Left hindlimb (tissue), 1 donor: ENCODE results near the gene CR2.
"Not testable (repeated sequence)": the region's sequence is repeated elsewhere in the genome, so short reads cannot be mapped to it uniquely, and the experiment has no call there.

Source experiments
- DNase-seq: peaks from one replicate; pipeline ENCODE4 v3.0.0-alpha.2; 2018

CR2 gene

GRCh38 chr1:207453710-207454045, 450 bp upstream of the CR2 start:
- no peak for DNase-seq

- no peak for DNase-seq
These were observed 1.1 kb downstream of the CR2 start for GRCh38 chr1:207455183-207455754.

- DNase-seq = no peak
These were observed 4.3 kb downstream of the CR2 start for GRCh38 chr1:207458414-207458813.

DNA sequence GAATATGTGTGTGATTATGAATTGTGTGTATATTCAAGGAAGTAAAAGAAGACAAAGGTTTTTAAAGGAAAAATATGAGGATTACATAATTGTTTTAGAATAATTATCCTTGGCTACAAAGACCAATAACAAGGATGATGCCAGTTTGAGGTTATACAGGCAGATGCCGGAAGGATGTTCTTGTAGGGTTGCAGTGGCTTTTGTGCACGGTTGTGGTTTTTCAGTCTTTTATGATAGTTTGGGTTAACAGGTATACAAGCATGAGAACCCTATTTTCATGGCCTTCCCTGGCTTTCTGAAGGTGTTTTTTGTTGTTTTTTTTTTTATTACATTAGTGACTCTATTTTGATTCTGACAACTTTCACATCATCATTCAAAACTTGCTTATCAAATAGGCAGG, 4.9 kb downstream of the CR2 start:
- DNase-seq = no peak

GRCh38 chr1:207461649-207462048, 7.5 kb downstream of the CR2 start:
- no peak for DNase-seq

DNA sequence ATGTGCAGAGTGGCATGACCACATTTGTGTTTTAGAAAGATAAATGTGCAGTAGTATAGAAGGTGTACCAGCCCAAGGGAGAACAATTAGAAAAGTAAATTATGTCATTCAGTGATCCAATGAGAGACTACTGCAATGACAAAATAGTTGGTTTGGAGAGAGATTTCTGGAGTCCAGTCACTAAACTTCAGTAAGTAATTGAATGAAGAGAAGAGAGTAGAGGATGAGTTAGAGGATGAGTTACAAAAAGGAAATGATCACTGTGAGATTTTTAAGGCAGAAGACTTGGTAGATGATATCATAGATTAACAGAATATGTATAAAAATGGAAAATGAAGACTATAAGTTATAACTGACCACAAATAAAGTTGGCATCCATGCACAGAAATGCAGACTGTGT, 8.4 kb downstream of the CR2 start:
- DNase-seq = no peak

DNA sequence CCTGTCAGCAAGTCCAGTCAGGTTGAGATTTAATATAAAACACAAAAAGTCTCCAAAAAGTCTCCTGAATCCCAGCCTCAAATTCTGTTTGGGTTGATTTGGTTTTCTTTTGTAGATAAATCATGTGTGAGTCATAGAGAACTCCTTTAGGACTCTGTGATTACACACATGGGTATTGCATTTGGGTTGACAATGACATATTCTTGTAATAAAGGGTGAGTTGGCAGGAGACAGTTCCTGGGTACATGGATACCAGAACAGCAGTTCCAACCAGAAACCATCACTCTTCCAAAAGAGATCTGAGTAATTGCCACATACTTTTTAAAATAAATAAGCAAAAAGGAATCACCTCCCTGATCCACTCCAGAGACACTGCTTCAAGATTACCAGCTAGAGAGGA, 8.9 kb downstream of the CR2 start:
- no peak for DNase-seq

DNA sequence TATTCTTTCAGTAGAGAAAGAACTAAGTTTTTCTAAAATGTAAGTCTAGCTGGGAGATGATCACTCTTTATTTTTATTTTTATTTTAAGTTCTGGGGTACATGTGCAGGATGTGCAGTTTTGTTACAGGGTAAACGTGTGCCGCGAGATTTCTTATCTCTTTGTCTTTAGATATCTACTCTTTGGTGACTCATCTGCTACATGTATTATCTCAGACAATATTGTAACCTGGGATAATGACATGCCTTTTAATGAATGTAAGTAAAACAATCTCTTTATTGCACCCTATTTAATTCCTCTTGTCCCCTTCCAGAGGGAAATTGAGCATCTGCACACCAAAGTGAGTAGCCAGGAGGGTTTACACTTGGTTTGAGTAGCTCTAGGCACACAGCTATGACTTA, 9.4 kb downstream of the CR2 start:
- no peak for DNase-seq

DNA sequence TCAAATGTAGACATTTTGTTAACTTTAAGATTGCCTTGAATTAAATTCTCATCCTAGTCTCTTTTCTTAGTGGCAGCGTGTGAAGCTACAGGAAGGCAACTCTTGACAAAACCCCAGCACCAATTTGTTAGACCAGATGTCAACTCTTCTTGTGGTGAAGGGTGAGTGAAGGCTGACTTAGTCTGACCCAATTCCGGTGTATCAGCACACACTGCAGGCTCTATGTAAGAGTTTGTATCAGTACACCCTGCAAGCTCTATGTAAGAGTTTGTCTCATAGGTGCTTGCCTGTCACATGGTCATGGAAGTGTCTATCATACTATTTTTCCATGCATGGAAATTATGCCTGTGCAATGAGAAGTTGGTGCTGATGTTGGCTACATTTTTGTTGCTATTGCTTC, 16.8 kb downstream of the CR2 start:
- no peak for DNase-seq

GRCh38 chr1:207474210-207474609, 20.1 kb downstream of the CR2 start:
- DNase-seq = no peak

DNA sequence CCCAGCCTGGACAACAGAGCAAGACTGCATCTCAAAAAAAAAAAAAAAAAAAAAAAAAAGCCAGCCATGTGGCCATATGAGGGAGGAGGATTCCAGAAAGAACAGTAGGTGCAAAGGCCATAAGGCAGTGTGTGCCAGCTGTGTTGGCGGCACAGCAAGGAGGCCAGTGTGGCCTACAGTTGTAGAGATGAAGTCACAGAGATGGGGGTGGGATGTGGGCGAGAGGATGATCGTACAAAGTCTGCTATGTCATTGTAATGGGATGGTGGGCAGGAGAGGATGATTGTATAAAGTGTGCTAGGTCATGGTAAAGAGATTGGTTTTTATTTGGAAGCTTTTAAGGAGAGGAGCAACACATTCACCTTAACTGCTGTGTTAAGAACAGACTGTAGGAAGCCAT, 32.1 kb downstream of the CR2 start:
- DNase-seq = no peak

- no peak for DNase-seq
These were observed 33.5 kb downstream of the CR2 start for GRCh38 chr1:207487636-207488035.

DNA sequence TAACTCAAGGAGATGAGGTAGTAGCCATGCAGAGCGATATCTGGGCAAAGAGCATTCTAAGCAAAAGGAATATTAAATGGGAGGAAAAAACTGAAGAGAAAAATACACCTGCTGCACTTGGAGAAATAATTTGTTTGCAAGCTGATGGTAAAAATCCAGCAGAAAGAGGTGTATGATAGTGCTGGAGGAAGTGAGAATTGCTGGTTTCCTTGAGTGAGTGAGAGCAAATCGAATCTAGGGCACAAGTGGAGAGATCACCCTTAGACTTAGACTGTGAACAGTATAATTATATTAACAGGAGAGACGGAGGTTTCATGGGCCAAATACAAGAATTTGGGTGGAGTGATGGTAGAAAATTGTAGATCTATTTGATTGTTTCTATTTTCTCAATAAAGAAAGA, 39.1 kb downstream of the CR2 start:
- no peak for DNase-seq

DNA sequence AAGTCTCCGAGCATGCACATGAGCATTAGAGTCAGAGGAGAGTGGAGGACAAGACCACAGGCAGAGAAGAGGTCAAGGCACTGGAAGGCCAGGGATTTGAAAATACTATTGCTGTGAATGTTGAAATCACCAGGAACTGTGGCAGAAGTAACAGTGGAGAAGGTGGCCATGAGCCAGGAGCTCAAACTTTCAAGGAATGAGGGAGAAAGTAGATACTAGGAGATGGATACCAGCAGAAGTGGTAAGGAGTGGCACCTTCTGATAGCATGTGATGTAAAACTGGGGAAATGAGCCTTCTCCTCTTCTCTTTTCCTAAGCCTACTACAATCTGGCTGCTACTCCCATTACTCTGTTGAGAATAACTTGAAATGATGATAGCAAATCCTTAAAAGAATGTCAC, 40.0 kb downstream of the CR2 start:
- no peak for DNase-seq

DNA sequence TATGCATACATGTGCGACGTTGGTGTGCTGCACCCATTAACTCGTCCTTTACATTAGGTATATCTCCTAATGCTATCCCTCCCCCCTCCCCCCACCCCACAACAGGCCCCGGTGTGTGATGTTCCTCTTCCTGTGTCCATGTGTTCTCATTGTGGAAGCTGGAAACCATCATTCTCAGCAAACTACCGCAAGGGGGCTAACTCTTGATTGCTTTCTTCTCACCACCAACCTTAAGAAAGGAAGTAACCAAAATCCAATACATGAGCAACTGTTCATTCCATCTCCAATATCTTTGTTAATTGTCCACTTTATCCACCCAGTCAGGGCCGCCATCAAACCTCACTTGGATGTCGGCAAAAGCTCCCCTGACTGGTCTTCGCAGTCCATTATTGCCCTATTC, 41.2 kb downstream of the CR2 start:
- DNase-seq = not testable (repeated sequence)

- peak; percentile 33 for DNase-seq
These were observed 42.0 kb downstream of the CR2 start, which contains the start of gene CR1 for GRCh38 chr1:207495801-207496792. Gene CR1, plus strand, starts transcription at chr1:207496157. Its CDS starts 111 bp downstream, at chr1:207496268.

DNA sequence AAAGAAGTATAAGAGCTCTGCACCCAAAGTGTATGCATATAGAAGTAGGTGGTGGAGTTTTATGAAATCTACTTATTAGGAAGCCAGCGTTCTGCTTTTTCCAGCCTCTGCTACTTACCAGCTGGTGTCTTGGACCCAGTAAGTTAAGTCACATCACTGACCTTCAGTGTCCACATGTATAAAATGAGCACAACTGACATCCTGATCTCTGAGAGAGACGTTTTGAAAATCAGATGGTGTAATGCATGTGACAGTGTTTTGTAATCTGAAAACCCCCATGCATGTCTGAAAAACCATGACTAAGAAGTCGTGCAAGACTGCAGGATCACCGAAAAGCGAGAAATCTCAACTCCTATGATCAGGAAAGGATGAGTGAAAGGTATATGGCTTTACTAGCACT, 43.8 kb downstream of the CR2 start:
- no peak for DNase-seq

DNA sequence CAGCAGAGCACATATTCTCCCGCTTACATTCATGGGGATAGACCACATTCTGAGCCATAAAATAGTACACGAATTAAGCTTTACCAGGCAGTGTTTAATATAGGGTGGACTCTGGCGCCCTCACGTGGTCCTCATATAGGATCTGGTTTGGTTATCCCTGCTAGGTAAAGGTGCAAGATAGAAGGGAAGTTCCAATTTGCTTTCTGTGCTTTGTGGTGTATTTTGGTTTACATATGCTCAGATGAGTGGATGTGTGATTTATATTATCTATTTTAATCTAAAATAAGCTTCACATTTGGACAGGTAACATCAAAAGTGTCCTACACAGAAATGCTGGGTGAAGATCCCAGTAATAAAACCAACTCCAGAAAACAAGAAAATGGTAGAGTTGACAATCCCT, 45.4 kb downstream of the CR2 start:
- peak; percentile 67 for DNase-seq

GRCh38 chr1:207500306-207500705, 46.2 kb downstream of the CR2 start:
- no peak for DNase-seq

DNA sequence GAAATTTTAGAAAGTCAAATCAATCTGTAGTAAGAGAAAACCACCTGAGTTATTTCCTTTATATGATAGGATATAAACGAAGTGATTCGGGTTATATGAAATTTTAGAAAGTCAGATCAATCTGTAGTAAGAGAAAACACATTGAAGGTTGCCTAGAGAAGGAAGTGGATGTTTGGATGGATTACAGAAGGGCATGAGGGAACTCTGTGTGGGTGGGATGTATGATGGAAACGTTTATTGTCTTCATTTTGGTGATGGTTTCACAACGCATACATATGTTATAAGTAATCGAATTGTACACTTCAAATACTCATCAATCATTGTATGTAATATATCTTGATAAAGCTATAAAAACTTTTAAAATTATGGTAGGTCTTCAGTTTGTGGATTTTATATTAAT, 46.9 kb downstream of the CR2 start:
- no peak for DNase-seq

DNA sequence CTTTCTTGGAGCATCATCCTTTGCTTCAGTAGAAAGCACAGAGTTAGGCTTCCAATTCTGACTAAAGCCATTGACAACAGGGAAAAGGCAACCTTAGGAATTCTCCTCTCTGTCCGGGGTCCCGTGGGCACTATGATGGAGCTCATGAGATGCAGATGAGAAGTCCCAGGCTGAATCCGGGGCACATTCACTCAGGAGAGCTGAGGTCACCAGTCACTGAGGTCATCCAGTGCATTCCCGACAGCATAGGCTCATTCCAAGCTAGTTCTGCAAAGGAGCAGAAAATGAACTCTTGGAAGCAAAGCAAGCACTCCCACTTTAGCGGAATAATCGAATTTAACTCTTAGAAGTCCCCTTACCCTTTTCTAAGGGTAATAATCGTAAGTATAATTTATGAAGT, 48.6 kb downstream of the CR2 start:
- DNase-seq = no peak

DNA sequence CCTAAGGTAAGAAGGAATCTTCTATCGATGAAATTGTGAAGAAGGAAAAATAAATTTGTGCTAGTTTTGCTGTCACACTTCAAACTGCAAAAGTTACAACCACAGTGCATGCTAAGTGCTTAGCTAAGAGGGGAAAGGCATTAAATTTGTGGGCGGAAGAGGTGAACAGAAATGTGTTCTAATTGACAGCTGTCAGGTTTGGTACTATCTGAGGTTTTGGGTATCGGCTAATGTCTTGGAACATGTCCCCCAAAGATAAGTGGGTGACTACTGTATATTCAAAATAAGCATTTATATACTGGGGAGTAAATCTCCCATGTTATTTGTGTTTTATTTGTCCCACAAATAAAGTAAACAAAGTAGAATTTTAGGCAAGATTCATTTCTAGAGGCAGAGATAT, 49.8 kb downstream of the CR2 start:
- DNase-seq = no peak

- DNase-seq = no peak
These were observed 50.3 kb downstream of the CR2 start for GRCh38 chr1:207504438-207504837.

DNA sequence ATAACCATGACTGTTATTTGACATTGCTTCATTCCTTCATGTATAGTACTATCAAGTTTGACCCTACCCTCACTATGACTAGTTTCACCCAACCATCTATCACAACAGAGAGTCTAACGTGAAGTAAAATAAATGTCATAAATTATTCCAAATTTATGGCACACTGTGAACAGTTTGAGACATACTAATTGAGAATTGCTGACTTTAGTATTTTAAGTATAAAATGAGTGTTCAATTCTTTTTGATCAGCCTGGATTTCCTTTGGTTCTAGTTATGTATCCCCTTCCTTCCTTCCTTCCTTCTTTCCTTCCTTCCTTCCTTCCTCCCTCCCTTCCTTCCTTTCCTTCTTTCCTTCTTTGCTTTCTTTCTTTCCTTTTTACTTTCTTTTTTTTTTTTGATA, 56.3 kb downstream of the CR2 start:
- no peak for DNase-seq

- DNase-seq = no peak
These were observed 60.8 kb downstream of the CR2 start for GRCh38 chr1:207514890-207515289.
